Measurements from ENCODE around the gene FAM117A. TPM values are rescaled to one million over a fixed set of nuclear protein-coding genes. Genes with fewer than 3 reads are reported as not detected.

Gene FAM117A
- total and polyA plus RNA-seq, 2 of the 8 experiments (the other 6 are each of a cell fraction or from before 2014, with no cell fraction given): 28.4 to 45.7 TPM

- no peak for TF ChIP-seq SIX5 (IDR thresholded peaks at IDR 0.05; ENCODE audit: low read depth, low read length)
- peak; percentile 98 for TF ChIP-seq FOSL1 (IDR thresholded peaks at IDR 0.05; ENCODE audit: insufficient read depth, low read depth, low read length)
- no peak; the same call in 1 of the 2 replicates for TF ChIP-seq E2F6 (IDR thresholded peaks at IDR 0.05)
- TF ChIP-seq TAF1 (IDR thresholded peaks at IDR 0.05; ENCODE audit: low read depth, low read length): peak; percentile 78
- TF ChIP-seq HDAC2 (IDR thresholded peaks at IDR 0.05; ENCODE audit: borderline replicate concordance in 1 of 2, low read depth in 2 of 2, low read length in 2 of 2): peak in 1 of 2 experiments; percentile 83; a peak in 1 of 4 replicates
- TF ChIP-seq ATF2 (IDR thresholded peaks at IDR 0.05; ENCODE audit: low read length): peak; percentile 62; the same call in 1 of the 2 replicates
- TF ChIP-seq BACH1 (IDR thresholded peaks at IDR 0.05; ENCODE audit: low read length): no peak
- no peak for TF ChIP-seq SIRT6 (IDR thresholded peaks at IDR 0.05; ENCODE audit: low read length)
- peak; percentile 2; the same call in 1 of the 2 replicates for TF ChIP-seq SRF (IDR thresholded peaks at IDR 0.05; ENCODE audit: low read depth, low read length)
- TF ChIP-seq SP4 (IDR thresholded peaks at IDR 0.05; ENCODE audit: low read length): peak; percentile 99
- no peak for TF ChIP-seq SP2 (IDR thresholded peaks at IDR 0.05; ENCODE audit: low read length)
- TF ChIP-seq USF2 (IDR thresholded peaks at IDR 0.05; ENCODE audit: low read length): 0 out of 2 replicates have a peak, but pooled peaks have one; percentile 38
- peak; percentile 38 for TF ChIP-seq MAX (IDR thresholded peaks at IDR 0.05)
- no peak for TF ChIP-seq CBX8 (IDR thresholded peaks at IDR 0.05; ENCODE audit: borderline replicate concordance, low read depth, low read length)
- TF ChIP-seq KDM4A (IDR thresholded peaks at IDR 0.05; ENCODE audit: low read depth, low read length, severe bottlenecking): peak; percentile 72
- TF ChIP-seq ATF3 (IDR thresholded peaks at IDR 0.05; ENCODE audit: insufficient read depth, low read depth, low read length): no peak; the same call in 1 of the 2 replicates
- TF ChIP-seq POLR2AphosphoS5 (IDR thresholded peaks at IDR 0.05; ENCODE audit: low read depth, low read length): peak; percentile 70; the same call in 1 of the 2 replicates
- TF ChIP-seq RFX5 (IDR thresholded peaks at IDR 0.05; ENCODE audit: borderline replicate concordance, low read depth, low read length): no peak
- peak; percentile 56; the same call in 1 of the 2 replicates for TF ChIP-seq EGR1 (IDR thresholded peaks at IDR 0.05; ENCODE audit: borderline replicate concordance, low read depth, low read length)
These were observed 56.1 kb downstream of the FAM117A start, which contains the start of gene SLC35B1 (continued) for GRCh38 chr17:49707608-49708514.

Measured in H1 (cell line).